Left ventricle myocardium inferior (tissue), 1 donor: ENCODE measurements around the gene FAM120B. TPM values are rescaled to one million over a fixed set of nuclear protein-coding genes. Genes with fewer than 3 reads are reported as not detected.

Experiments used
- DNase-seq: peaks from one replicate; pipeline ENCODE4 v3.0.0-alpha.2; 2020
- H3K27ac ChIP-seq: fragments of 200-600 bp; replicated peaks from 2 replicates; pipeline ENCODE4 v1.8.0; 2021
- H3K27me3 ChIP-seq: fragments of 200-600 bp; 2 replicates; pipeline ENCODE4 v1.8.0; 2021; ENCODE audit warnings: low read depth
- H3K36me3 ChIP-seq: fragments of 200-600 bp; 2 replicates; pipeline ENCODE4 v1.8.0; 2021
- H3K4me1 ChIP-seq: fragments of 200-600 bp; 2 replicates; pipeline ENCODE4 v1.8.0; 2021
- H3K4me3 ChIP-seq: fragments of 200-600 bp; 2 replicates; pipeline ENCODE4 v1.8.0; 2021; ENCODE audit warnings: mild to moderate bottlenecking, moderate library complexity
- H3K9me3 ChIP-seq: fragments of 200-600 bp; replicated peaks from 2 replicates; pipeline ENCODE4 v1.8.0; 2021
- CTCF ChIP-seq: fragments of 200-600 bp; IDR thresholded peaks from 2 replicates; pipeline ENCODE4 v1.8.0; 2021; ENCODE audit warnings: antibody characterized with exemption, mild to moderate bottlenecking, borderline replicate concordance
- intact Hi-C: fragments of 100-400 bp; cut with micrococcal nuclease; formaldehyde crosslinking; loops from one replicate; pipeline ENCODE4 v1.11.0; 2022
- total RNA-seq: library from RNA; stranded (reverse); fragmentation: NEBNext Ultra II Directional; extraction: Animal tissue kit (Norgen Biotek cat#: 25700); gene quantifications from one replicate; pipeline ENCODE4 v1.2.1, GENCODE V29; 2021
- donor health status: DM: no; HTN: yes; CAD: no; lungs with severe emphysema.

Gene FAM120B
- total RNA-seq, 1 donor from 2014 or later, result 20.1 TPM

DNA sequence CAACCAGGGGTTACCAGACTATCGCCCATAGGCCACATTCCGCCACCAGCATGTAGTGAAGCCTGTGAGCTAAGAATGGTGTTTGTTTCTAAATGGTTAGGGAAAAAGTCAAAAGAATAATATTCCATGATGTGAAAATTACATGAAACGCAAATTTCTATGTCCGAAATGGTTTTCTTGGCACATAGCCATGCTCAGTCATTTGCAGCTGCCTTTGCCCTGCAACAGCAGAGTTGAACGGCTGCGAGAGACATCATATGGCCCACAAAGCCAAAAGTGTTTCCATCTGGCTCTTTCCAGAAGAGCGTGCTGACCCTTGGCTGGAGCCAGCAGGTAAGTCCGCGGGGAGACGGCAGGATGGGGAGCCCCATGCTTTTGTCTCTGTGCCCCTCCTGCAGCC is 60.7 kb downstream of the FAM120B start:
- Histone ChIP-seq H3K27me3 (no peaks in the 10 kb centered on the region), H3K4me1 (peaks cover 14% of the 10 kb centered on the region), H3K36me3 (peaks cover 63% of the 10 kb centered on the region), H3K4me3 (no peak overlapping the region), H3K9me3 (no peaks in the 10 kb centered on the region), H3K27ac (no peak overlapping the region)
- intact Hi-C loops, result no loop called here
- no peak for DNase-seq
- TF ChIP-seq CTCF, result no peak

GRCh38 chr6:170368544-170368943 is 62.0 kb downstream of the FAM120B start:
- no peak for DNase-seq
- no peak for TF ChIP-seq CTCF
- Histone ChIP-seq H3K4me1 (peaks cover 14% of the 10 kb centered on the region), H3K27me3 (no peaks in the 10 kb centered on the region), H3K36me3 (peaks cover 52% of the 10 kb centered on the region), H3K9me3 (no peaks in the 10 kb centered on the region), H3K4me3 (no peak overlapping the region), H3K27ac (no peak overlapping the region)
- intact Hi-C loops, result no loop called here

GRCh38 chr6:170369403-170369802 is 62.8 kb downstream of the FAM120B start:
- DNase-seq, result no peak
- H3K4me3 ChIP-seq, result no peak overlapping the region
- no peak overlapping the region for H3K27ac ChIP-seq
- H3K9me3 ChIP-seq, result no peaks in the 10 kb centered on the region
- intact Hi-C loops, result no loop called here
- peaks cover 45% of the 10 kb centered on the region for H3K36me3 ChIP-seq
- H3K27me3 ChIP-seq, result no peaks in the 10 kb centered on the region
- H3K4me1 ChIP-seq, result peaks cover 14% of the 10 kb centered on the region
- TF ChIP-seq CTCF, result no peak

DNA sequence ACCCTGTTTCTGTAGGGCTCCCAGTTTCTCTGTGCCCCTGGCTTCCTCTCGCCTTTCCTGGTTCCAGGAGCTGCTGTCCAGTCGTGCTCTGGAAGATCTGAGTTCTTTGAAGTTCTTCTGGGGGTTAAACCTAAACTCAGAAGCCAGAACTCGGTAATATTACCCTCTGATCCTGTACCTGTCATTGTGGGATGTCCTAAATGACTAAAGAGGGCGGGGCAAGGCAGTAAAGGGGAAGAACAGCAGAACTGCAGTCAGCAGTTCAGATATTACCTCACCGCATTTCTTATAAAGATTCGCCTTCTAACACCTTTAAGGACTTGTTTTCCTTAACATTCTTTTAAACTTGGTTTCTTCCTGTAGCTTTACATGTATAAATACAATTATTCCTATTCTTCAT is 63.9 kb downstream of the FAM120B start:
- peaks cover 39% of the 10 kb centered on the region for H3K36me3 ChIP-seq
- peaks cover 11% of the 10 kb centered on the region for H3K4me1 ChIP-seq
- TF ChIP-seq CTCF, result no peak
- no peak for DNase-seq
- no peaks in the 10 kb centered on the region for H3K27me3 ChIP-seq
- H3K4me3 ChIP-seq, result no peak overlapping the region
- no peaks in the 10 kb centered on the region for H3K9me3 ChIP-seq
- intact Hi-C loops, result no loop called here
- no peak overlapping the region for H3K27ac ChIP-seq

DNA sequence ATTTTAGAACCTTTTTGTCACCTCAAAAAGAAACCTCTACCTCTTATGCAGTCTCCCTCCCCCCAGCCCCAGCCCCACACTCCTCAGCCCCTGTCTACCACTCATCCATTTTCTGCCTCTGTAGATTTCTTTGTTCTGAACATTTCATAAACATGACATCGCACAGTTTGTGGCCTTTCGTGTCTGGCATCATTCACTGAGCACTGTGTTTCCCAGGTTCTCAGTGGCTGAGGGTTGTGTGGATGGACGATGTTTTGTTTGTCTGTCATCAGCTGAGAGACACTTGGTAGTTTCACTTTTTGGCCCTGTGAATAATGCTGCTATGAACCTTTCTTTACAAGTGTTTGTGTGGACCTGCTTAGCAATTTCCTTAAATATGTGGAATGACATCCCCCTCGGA is 64.5 kb downstream of the FAM120B start:
- Histone ChIP-seq H3K4me1 (peaks cover 4% of the 10 kb centered on the region), H3K27ac (no peak overlapping the region), H3K27me3 (no peaks in the 10 kb centered on the region), H3K4me3 (no peak overlapping the region), H3K36me3 (peaks cover 41% of the 10 kb centered on the region), H3K9me3 (no peaks in the 10 kb centered on the region)
- intact Hi-C loops, result no loop called here
- no peak for DNase-seq
- no peak for TF ChIP-seq CTCF

GRCh38 chr6:170371588-170371987 is 65.0 kb downstream of the FAM120B start:
- Histone ChIP-seq H3K27ac (no peak overlapping the region), H3K4me3 (no peak overlapping the region), H3K9me3 (no peaks in the 10 kb centered on the region), H3K36me3 (peaks cover 46% of the 10 kb centered on the region), H3K27me3 (no peaks in the 10 kb centered on the region), H3K4me1 (no peaks in the 10 kb centered on the region)
- no peak for DNase-seq
- intact Hi-C loops, result no loop called here
- TF ChIP-seq CTCF, result no peak
